CD4-positive, CD25-positive, alpha-beta regulatory T cell (primary cell): ENCODE measurements around the gene GRM8. TPM values are rescaled to one million over a fixed set of nuclear protein-coding genes. Genes with fewer than 3 reads are reported as not detected.

Experiments used
- ATAC-seq, 2 donors: fragments of 150-1000 bp; cut with Tn5 transposase; one replicate each; pipeline ENCODE4 v1.10.0; 2021; ENCODE audit warnings: low read depth in 2 of 2, moderate number of reproducible peaks in 2 of 2, moderate library complexity in 1 of 2
- DNase-seq, 3 donors: peaks; one replicate each; pipeline versions ENCODE4 v3.0.0 to v3.0.0-alpha.2; 2012 to 2022; ENCODE audit warnings: mixed read lengths in 1 of 3
- H3K27ac ChIP-seq: one replicate; pipeline ENCODE4 v1.7.0; 2013; ENCODE audit warnings: mild to moderate bottlenecking, low read length; ENCODE audit not compliant: insufficient read depth, poor library complexity, severe bottlenecking
- H3K27me3 ChIP-seq: one replicate; pipeline ENCODE4 v1.7.0; 2013; ENCODE audit warnings: low read length; ENCODE audit not compliant: control insufficient read depth, insufficient read depth
- H3K36me3 ChIP-seq: one replicate; pipeline ENCODE4 v1.7.0; 2013; ENCODE audit warnings: mild to moderate bottlenecking, low read length, moderate library complexity; ENCODE audit not compliant: control insufficient read depth, insufficient read depth
- H3K4me1 ChIP-seq: 2 replicates; pipeline ENCODE4 v1.7.0; 2013; ENCODE audit warnings: mild to moderate bottlenecking, low read length; ENCODE audit not compliant: insufficient read depth, control insufficient read depth, poor library complexity, severe bottlenecking
- H3K4me3 ChIP-seq: one replicate; pipeline ENCODE4 v1.7.0; 2013; ENCODE audit warnings: low read depth, mild to moderate bottlenecking, low read length, moderate library complexity
- H3K9me3 ChIP-seq, 2 experiments: 1 replicate in 1 of 2; 2 replicates in 1 of 2; pipeline ENCODE4 v1.7.0; 2013; ENCODE audit warnings: low read length in 2 of 2, mild to moderate bottlenecking in 1 of 2, moderate library complexity in 1 of 2; ENCODE audit not compliant: control insufficient read depth in 2 of 2
- H3K27ac Mint-ChIP-seq, 3 donors: one replicate each; pipeline ENCODE4 v1.8.0; 2020 to 2022; ENCODE audit warnings: mild to moderate bottlenecking in 3 of 3, mixed read lengths in 3 of 3, moderate library complexity in 2 of 3
- H3K27me3 Mint-ChIP-seq: one replicate; pipeline ENCODE4 v1.8.0; 2022; ENCODE audit warnings: mild to moderate bottlenecking, mixed read lengths
- H3K36me3 Mint-ChIP-seq: one replicate; pipeline ENCODE4 v1.8.0; 2020; ENCODE audit warnings: mixed read lengths
- H3K4me1 Mint-ChIP-seq, 4 donors: one replicate each; pipeline ENCODE4 v1.8.0; 2020 to 2022; ENCODE audit warnings: mixed read lengths in 4 of 4, mild to moderate bottlenecking in 1 of 4
- H3K4me3 Mint-ChIP-seq, 4 donors: one replicate each; pipeline ENCODE4 v1.8.0; 2020 to 2022; ENCODE audit warnings: mild to moderate bottlenecking in 4 of 4, mixed read lengths in 4 of 4, moderate library complexity in 3 of 4
- H3K9me3 Mint-ChIP-seq, 7 donors: one replicate each; pipeline ENCODE4 v1.8.0; 2020 to 2022; ENCODE audit warnings: mixed read lengths in 7 of 7, mild to moderate bottlenecking in 3 of 7, moderate library complexity in 2 of 7
- polyA plus RNA-seq, 4 donors: library from polyadenylated mRNA; unstranded; fragments of 300-500 nt; fragmentation: Illumina TruSeq; gene quantifications; one replicate each; pipeline ENCODE4 v1.2.3, GENCODE V29; 2021
- total RNA-seq: library from RNA; stranded (reverse); gene quantifications from one replicate; pipeline ENCODE4 v1.2.3, GENCODE V29; 2022

The GRM8 gene
- total and polyA plus RNA-seq, 5 donors from 2014 or later, result not detected

- Mint-ChIP-seq H3K27me3 (peaks cover 5% of the 10 kb centered on the region), H3K36me3 (no peaks in the 10 kb centered on the region), H3K27ac (no peak overlapping the region), H3K9me3 (peaks cover 0 to 3% (median 0%) of the 10 kb centered on the region in 7 donors), H3K4me1 (no peaks in the 10 kb centered on the region), H3K4me3 (no peak overlapping the region)
- no peak for DNase-seq
- no peak overlapping the region for H3K4me3 ChIP-seq
- H3K9me3 ChIP-seq, result no peaks in the 10 kb centered on the region
- no peaks in the 10 kb centered on the region for H3K36me3 ChIP-seq
- no peak overlapping the region for H3K27ac ChIP-seq
- no peak for ATAC-seq
- no peaks in the 10 kb centered on the region for H3K4me1 ChIP-seq
- H3K27me3 ChIP-seq, result no peaks in the 10 kb centered on the region
Observed at GRCh38 chr7:127040042-127040441, 212.7 kb downstream of the GRM8 start.

- DNase-seq (no peak), ATAC-seq (no peak)
- Histone ChIP-seq H3K36me3 (no peaks in the 10 kb centered on the region), H3K27me3 (no peaks in the 10 kb centered on the region), H3K9me3 (no peaks in the 10 kb centered on the region), H3K4me1 (no peaks in the 10 kb centered on the region), H3K4me3 (no peak overlapping the region), H3K27ac (no peak overlapping the region)
- Mint-ChIP-seq H3K27ac (no peak overlapping the region), H3K9me3 (peaks cover 0 to 3% (median 0%) of the 10 kb centered on the region in 7 donors), H3K36me3 (no peaks in the 10 kb centered on the region), H3K27me3 (peaks cover 5% of the 10 kb centered on the region), H3K4me3 (no peak overlapping the region), H3K4me1 (no peaks in the 10 kb centered on the region)
Observed at GRCh38 chr7:127039541-127039940, 213.2 kb downstream of the GRM8 start.

- H3K36me3 ChIP-seq, result no peaks in the 10 kb centered on the region
- H3K27me3 ChIP-seq, result peaks cover 6% of the 10 kb centered on the region
- Mint-ChIP-seq H3K4me1 (no peaks in the 10 kb centered on the region), H3K27me3 (peaks cover 10% of the 10 kb centered on the region), H3K27ac (no peak overlapping the region), H3K4me3 (no peak overlapping the region), H3K9me3 (peaks cover 0 to 5% (median 1%) of the 10 kb centered on the region in 7 donors), H3K36me3 (no peaks in the 10 kb centered on the region)
- ATAC-seq (no peak), DNase-seq (no peak)
- H3K4me3 ChIP-seq, result no peak overlapping the region
- H3K4me1 ChIP-seq, result no peaks in the 10 kb centered on the region
- H3K9me3 ChIP-seq, result no peaks in the 10 kb centered on the region
- no peak overlapping the region for H3K27ac ChIP-seq
Observed at GRCh38 chr7:127035203-127035849, 217.4 kb downstream of the GRM8 start.

- H3K4me1 Mint-ChIP-seq, result no peaks in the 10 kb centered on the region
- DNase-seq, result no peak
- no peak overlapping the region for H3K4me3 ChIP-seq
- no peak overlapping the region for H3K27ac Mint-ChIP-seq
- H3K9me3 Mint-ChIP-seq, result peaks cover 0 to 5% (median 1%) of the 10 kb centered on the region in 7 donors
- no peak overlapping the region for H3K27ac ChIP-seq
- no peak for ATAC-seq
- H3K4me1 ChIP-seq, result no peaks in the 10 kb centered on the region
- H3K36me3 Mint-ChIP-seq, result no peaks in the 10 kb centered on the region
- H3K4me3 Mint-ChIP-seq, result no peak overlapping the region
- H3K27me3 ChIP-seq, result peaks cover 6% of the 10 kb centered on the region
- H3K36me3 ChIP-seq, result no peaks in the 10 kb centered on the region
- no peaks in the 10 kb centered on the region for H3K9me3 ChIP-seq
- H3K27me3 Mint-ChIP-seq, result peaks cover 10% of the 10 kb centered on the region
Observed at GRCh38 chr7:127034186-127034806, 218.4 kb downstream of the GRM8 start.

- no peak overlapping the region for H3K27ac Mint-ChIP-seq
- H3K9me3 ChIP-seq, result no peaks in the 10 kb centered on the region
- no peak overlapping the region for H3K4me3 ChIP-seq
- no peak overlapping the region for H3K4me3 Mint-ChIP-seq
- no peaks in the 10 kb centered on the region for H3K36me3 Mint-ChIP-seq
- H3K9me3 Mint-ChIP-seq, result peaks cover 0 to 6% (median 1%) of the 10 kb centered on the region in 7 donors
- ATAC-seq, result no peak
- H3K4me1 Mint-ChIP-seq, result no peaks in the 10 kb centered on the region
- H3K27me3 Mint-ChIP-seq, result peaks cover 4% of the 10 kb centered on the region
- DNase-seq, result no peak
- peaks cover 6% of the 10 kb centered on the region for H3K27me3 ChIP-seq
- H3K27ac ChIP-seq, result no peak overlapping the region
- H3K36me3 ChIP-seq, result no peaks in the 10 kb centered on the region
- H3K4me1 ChIP-seq, result no peaks in the 10 kb centered on the region
Observed at GRCh38 chr7:127029823-127030222, 222.9 kb downstream of the GRM8 start.

- Histone ChIP-seq H3K27ac (no peak overlapping the region), H3K27me3 (no peaks in the 10 kb centered on the region), H3K9me3 (no peaks in the 10 kb centered on the region), H3K4me1 (no peaks in the 10 kb centered on the region), H3K36me3 (no peaks in the 10 kb centered on the region), H3K4me3 (no peak overlapping the region)
- no peaks in the 10 kb centered on the region for H3K27me3 Mint-ChIP-seq
- ATAC-seq (no peak), DNase-seq (no peak)
- H3K27ac Mint-ChIP-seq, result no peak overlapping the region
- H3K9me3 Mint-ChIP-seq, result peaks cover 0 to 2% (median 0%) of the 10 kb centered on the region in 7 donors
- no peaks in the 10 kb centered on the region for H3K36me3 Mint-ChIP-seq
- no peaks in the 10 kb centered on the region for H3K4me1 Mint-ChIP-seq
- H3K4me3 Mint-ChIP-seq, result no peak overlapping the region
Observed at GRCh38 chr7:127021857-127022256, 230.9 kb downstream of the GRM8 start.

GRCh38 chr7:127021019-127021738 lies 231.6 kb downstream of the GRM8 start:
- no peak for ATAC-seq
- Mint-ChIP-seq H3K36me3 (no peaks in the 10 kb centered on the region), H3K4me1 (no peaks in the 10 kb centered on the region)

More at GRCh38 chr7:127021019-127021738, 231.6 kb downstream of the GRM8 start:
- no peaks in the 10 kb centered on the region for H3K4me1 ChIP-seq
- no peaks in the 10 kb centered on the region for H3K27me3 Mint-ChIP-seq
- no peaks in the 10 kb centered on the region for H3K27me3 ChIP-seq
- DNase-seq, result no peak
- no peak overlapping the region for H3K27ac ChIP-seq
- H3K27ac Mint-ChIP-seq, result no peak overlapping the region
- H3K4me3 ChIP-seq, result no peak overlapping the region
- H3K36me3 ChIP-seq, result no peaks in the 10 kb centered on the region
- H3K4me3 Mint-ChIP-seq, result no peak overlapping the region
- peaks cover 0 to 2% (median 0%) of the 10 kb centered on the region in 7 donors for H3K9me3 Mint-ChIP-seq
- H3K9me3 ChIP-seq, result no peaks in the 10 kb centered on the region
